Omental fat pad (tissue), 4 donors: ENCODE measurements around the gene FAM83F. TPM values are rescaled to one million over a fixed set of nuclear protein-coding genes. Genes with fewer than 3 reads are reported as not detected.

ENCODE experiments used
- ATAC-seq: fragments of 150-250 bp; one replicate; pipeline ENCODE4 v1.9.1; 2016; ENCODE audit warnings: mild to moderate bottlenecking, moderate library complexity; ENCODE audit not compliant: low FRiP score
- DNase-seq: peaks from one replicate; pipeline ENCODE4 v3.0.0-alpha.2; 2019; ENCODE audit warnings: low spot score
- CTCF ChIP-seq, 3 donors: fragments of 450-650 bp; IDR thresholded peaks; one replicate each; pipeline ENCODE4 v1.5.1; 2016 to 2017; ENCODE audit warnings: antibody characterized with exemption in 3 of 3, mild to moderate bottlenecking in 3 of 3, moderate library complexity in 2 of 3
- total RNA-seq, 4 donors: library from RNA; depleted of rRNA; stranded (reverse); fragments of >200 nt; gene quantifications; one replicate each; pipeline ENCODE4 v1.1.0, GENCODE V29; 2016

FAM83F gene
- total RNA-seq, 4 donors from 2014 or later: 0.37 to 0.84 (median 0.57) TPM

- no peak for TF ChIP-seq CTCF (IDR thresholded peaks at IDR 0.05)
- ATAC-seq (no peak), DNase-seq (no peak)
Observed at GRCh38 chr22:39995393-39996252, 869 bp downstream of the FAM83F start.

GRCh38 chr22:39996732-39997131 lies 2.0 kb downstream of the FAM83F start:
- DNase-seq (no peak), ATAC-seq (no peak)
- no peak for TF ChIP-seq CTCF (IDR thresholded peaks at IDR 0.05)

- DNase-seq (no peak), ATAC-seq (no peak)
- no peak for TF ChIP-seq CTCF (IDR thresholded peaks at IDR 0.05)
Observed at GRCh38 chr22:39997421-39997820, 2.7 kb downstream of the FAM83F start.

GRCh38 chr22:39997939-39998726 lies 3.4 kb downstream of the FAM83F start:
- ATAC-seq (no peak), DNase-seq (no peak)
- TF ChIP-seq CTCF (IDR thresholded peaks at IDR 0.05): no peak

- no peak for ATAC-seq
- no peak for DNase-seq
- no peak for TF ChIP-seq CTCF (IDR thresholded peaks at IDR 0.05)
Observed at GRCh38 chr22:39999144-39999757, 4.5 kb downstream of the FAM83F start.

- DNase-seq (no peak), ATAC-seq (no peak)
- no peak for TF ChIP-seq CTCF (IDR thresholded peaks at IDR 0.05)
Observed at GRCh38 chr22:40000171-40000570, 5.4 kb downstream of the FAM83F start.
